Mucosa of descending colon (tissue), 3 donors: ENCODE measurements around the gene ATP8B4. TPM values are rescaled to one million over a fixed set of nuclear protein-coding genes. Genes with fewer than 3 reads are reported as not detected.
A peak's percentile ranks its signal among the peaks of the same experiment; 100 is the strongest.

Experiments
- ATAC-seq: fragments of 200-7000 bp; cut with Tn5 transposase; one replicate; pipeline ENCODE4 v1.9.1; 2020; ENCODE audit warnings: mild to moderate bottlenecking, moderate library complexity
- DNase-seq, 3 donors: peaks; one replicate each; pipeline ENCODE4 v3.0.0-alpha.2; 2020
- H3K36me3 ChIP-seq: fragments of 200-600 bp; one replicate; pipeline ENCODE4 v1.8.0; 2021; ENCODE audit warnings: low read depth, mild to moderate bottlenecking
- H3K4me1 ChIP-seq: fragments of 200-600 bp; one replicate; pipeline ENCODE4 v1.8.0; 2021; ENCODE audit warnings: low read depth, mild to moderate bottlenecking
- H3K4me3 ChIP-seq: fragments of 200-600 bp; one replicate; pipeline ENCODE4 v1.8.0; 2021; ENCODE audit warnings: mild to moderate bottlenecking
- H3K9me3 ChIP-seq: fragments of 200-600 bp; one replicate; pipeline ENCODE4 v1.8.0; 2021; ENCODE audit warnings: mild to moderate bottlenecking
- CTCF ChIP-seq: fragments of 200-600 bp; IDR thresholded peaks from one replicate; pipeline ENCODE4 v1.8.0; 2022; ENCODE audit warnings: antibody characterized with exemption, mild to moderate bottlenecking
- intact Hi-C, 2 donors: fragments of 100-400 bp; cut with DNase I in 1 of 2; cut with micrococcal nuclease in 1 of 2; formaldehyde crosslinking; loops; one replicate each; pipeline versions ENCODE4 v1.11.0 to v1.11.1; 2022; cut with DNase I, micrococcal nuclease
- total RNA-seq, 3 donors: library from RNA; stranded (reverse); fragmentation: NEBNext Ultra II Directional in 2 of 3; extraction: Animal tissue kit (Norgen Biotek cat#: 25700) in 2 of 3; gene quantifications; one replicate each; pipeline versions ENCODE4 v1.2.1 to v1.2.4, GENCODE V29; 2021 to 2023
- donor health status: DM: no; HTN: no; CAD: no; lungs with moderate emphysema.
- donor health status: DM: no; HTN: no; CAD: no.
- donor health status: DM: no; HTN: yes; CAD: no.

ATP8B4 gene
- total RNA-seq, 3 donors from 2014 or later: 4.7 to 8.9 (median 7.4) TPM

DNA sequence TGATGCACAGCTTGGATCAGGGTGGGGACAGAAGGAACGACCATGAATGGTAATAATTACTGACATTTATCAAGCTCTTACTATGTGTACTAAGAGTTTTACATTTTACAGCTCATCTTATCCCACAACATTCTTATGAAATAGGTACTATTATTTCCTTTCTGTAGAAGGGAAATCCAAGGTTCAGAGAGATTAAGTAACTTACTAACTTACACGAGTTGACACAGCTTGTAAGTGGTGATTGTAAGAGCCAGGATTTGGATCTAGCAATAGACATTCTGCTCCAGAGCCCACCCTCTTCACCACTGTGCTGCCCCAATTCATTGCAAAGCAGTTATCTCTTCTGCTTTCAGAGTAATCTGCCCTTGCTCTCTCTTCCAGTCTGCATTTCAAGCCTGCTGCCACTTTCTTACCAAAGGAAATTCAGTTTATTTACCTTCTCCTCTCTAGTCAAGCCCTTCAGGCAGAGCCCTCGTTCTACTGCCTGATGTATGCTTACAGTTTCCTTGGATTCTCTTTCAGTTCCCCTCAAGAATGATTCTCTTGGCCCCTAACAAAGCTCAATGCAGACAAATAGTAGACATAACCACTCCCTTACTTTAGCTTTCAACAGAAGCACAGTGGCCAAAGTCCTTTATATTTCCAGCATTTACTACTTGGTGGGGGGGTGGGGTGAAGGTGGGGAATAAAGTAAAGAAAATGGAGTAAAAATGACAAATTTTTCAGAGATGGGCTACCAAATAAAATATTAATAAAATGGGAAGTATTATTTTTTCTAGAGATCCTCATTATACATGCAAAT, 65.8 kb downstream of the ATP8B4 start:
- ATAC-seq: peak; percentile 31

GRCh38 chr15:50051811-50052419, 67.1 kb downstream of the ATP8B4 start:
- peak in 1 of 3 donors; percentile 77 for DNase-seq
- no peaks in the 10 kb centered on the region for H3K9me3 ChIP-seq
- peak; percentile 82 for ATAC-seq
- intact Hi-C loops: no loop called here
- peak; percentile 24 for TF ChIP-seq CTCF
- H3K4me3 ChIP-seq: no peak overlapping the region
- H3K4me1 ChIP-seq: peaks cover 5% of the 10 kb centered on the region
- H3K36me3 ChIP-seq: no peaks in the 10 kb centered on the region

More for the DNA sequence above, 65.8 kb downstream of the ATP8B4 start:
- intact Hi-C loops: no loop called here
- Histone ChIP-seq H3K4me3 (no peak overlapping the region), H3K4me1 (peaks cover 5% of the 10 kb centered on the region), H3K9me3 (no peaks in the 10 kb centered on the region), H3K36me3 (no peaks in the 10 kb centered on the region)
- TF ChIP-seq CTCF: no peak
- no peak for DNase-seq

GRCh38 chr15:50050986-50051743, 67.9 kb downstream of the ATP8B4 start:
- peaks cover 5% of the 10 kb centered on the region for H3K4me1 ChIP-seq
- TF ChIP-seq CTCF: no peak
- H3K4me3 ChIP-seq: no peak overlapping the region
- no peaks in the 10 kb centered on the region for H3K36me3 ChIP-seq
- intact Hi-C loops: no loop called here
- H3K9me3 ChIP-seq: no peaks in the 10 kb centered on the region
- ATAC-seq (no peak), DNase-seq (no peak)

DNA sequence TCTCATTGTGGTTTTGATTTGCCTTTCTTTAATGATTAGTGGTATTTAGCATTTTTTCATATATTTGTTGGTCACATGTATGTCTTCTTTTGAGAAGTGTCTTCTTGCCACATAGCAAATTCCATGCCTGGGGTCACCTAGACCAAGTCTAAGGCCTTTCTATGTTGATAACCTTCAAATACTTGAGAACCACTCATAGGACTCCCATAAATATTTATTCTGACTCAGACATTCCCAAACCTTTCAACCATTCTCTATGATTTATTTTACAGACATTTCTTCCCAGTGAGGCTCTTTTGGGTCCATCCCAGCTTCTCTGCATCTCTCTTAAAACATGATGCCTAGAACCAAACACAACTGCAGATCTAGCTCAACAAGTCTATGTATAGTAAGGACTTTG, 69.2 kb downstream of the ATP8B4 start:
- no peak overlapping the region for H3K4me3 ChIP-seq
- no peaks in the 10 kb centered on the region for H3K9me3 ChIP-seq
- DNase-seq (no peak), ATAC-seq (no peak)
- H3K4me1 ChIP-seq: peaks cover 5% of the 10 kb centered on the region
- TF ChIP-seq CTCF: no peak
- intact Hi-C loops: no loop called here
- H3K36me3 ChIP-seq: no peaks in the 10 kb centered on the region

- H3K4me1 ChIP-seq: no peaks in the 10 kb centered on the region
- no peaks in the 10 kb centered on the region for H3K36me3 ChIP-seq
- peaks cover 14% of the 10 kb centered on the region for H3K9me3 ChIP-seq
- no peak for DNase-seq
- no peak for TF ChIP-seq CTCF
- intact Hi-C loops: no loop called here
- ATAC-seq: no peak
- no peak overlapping the region for H3K4me3 ChIP-seq
Measured at GRCh38 chr15:50046867-50047266, 72.2 kb downstream of the ATP8B4 start.
